ENCODE data around the gene TKTL1.

- no peak for TF ChIP-seq CTCF (conservative IDR thresholded peaks at IDR 0.05; ENCODE audit: low read depth, low read length)
- no peak for TF ChIP-seq RCOR1 (IDR thresholded peaks at IDR 0.05; ENCODE audit: insufficient replicate concordance, low read length)
- no peak for TF ChIP-seq RAD21 (IDR thresholded peaks at IDR 0.05; ENCODE audit: low read length)
Measured at GRCh38 chrX:154298312-154298711, 2.7 kb downstream of the TKTL1 start.
